Fibroblast of the aortic adventitia (primary cell): ENCODE measurements around the gene GREB1. TPM values are rescaled to one million over a fixed set of nuclear protein-coding genes. Genes with fewer than 3 reads are reported as not detected.

Experiments used
- DNase-seq: peaks from one replicate; pipeline ENCODE4 v3.0.0-alpha.2; 2010; ENCODE audit warnings: low read depth
- H3K4me3 ChIP-seq: 2 replicates; pipeline ENCODE4 v1.5.1; 2011; ENCODE audit warnings: low read depth, mild to moderate bottlenecking, control low read depth, low read length, moderate library complexity
- total RNA-seq: library from RNA; depleted of rRNA; stranded (reverse); fragments of >200 nt; gene quantifications from 2 replicates; pipeline ENCODE4 v1.2.3, GENCODE V29; 2012; ENCODE audit warnings: low replicate concordance
- TF ChIP-seq, protein P1 (sequence below): IDR thresholded peaks from 2 replicates; pipeline ENCODE4 v1.5.1; 2011; ENCODE audit warnings: mild to moderate bottlenecking, low read length, control low read depth, inconsistent platforms; ENCODE audit not compliant: insufficient read depth

The GREB1 gene
- total RNA-seq, 1 donor = under 0.01 TPM

DNA sequence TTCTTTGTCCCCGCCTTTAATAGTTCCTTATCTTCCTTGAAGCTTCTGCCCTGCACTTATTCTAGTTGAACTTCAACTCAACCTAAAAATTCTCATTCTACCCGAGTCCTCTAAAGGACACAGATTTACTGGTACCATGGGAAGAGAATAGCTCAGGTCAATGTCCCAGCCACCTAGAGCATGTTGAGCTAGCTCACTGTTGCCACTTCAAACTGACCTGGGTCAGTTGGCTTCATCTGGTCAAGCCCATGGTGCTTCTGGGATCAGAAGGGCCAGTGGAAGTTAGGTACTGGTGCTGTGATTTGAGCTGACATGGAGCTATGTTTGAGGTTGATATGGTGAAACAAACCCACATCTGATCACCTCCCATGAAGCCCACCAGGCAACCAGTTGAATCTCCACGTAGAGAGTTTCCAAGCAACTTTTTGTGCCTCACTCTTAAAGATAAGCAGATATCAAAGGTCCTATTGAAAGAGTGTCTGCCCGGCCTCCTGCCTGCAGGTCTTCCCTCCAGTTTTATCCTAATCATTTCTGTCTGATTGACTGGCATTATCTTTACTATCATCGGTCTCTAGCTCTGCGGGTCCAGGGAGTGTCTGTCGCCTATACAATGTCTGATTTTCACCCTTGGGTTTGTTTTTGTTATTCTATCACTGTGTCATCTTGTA lies 17.2 kb downstream of the GREB1 start:
- TF ChIP-seq, protein P1, sequence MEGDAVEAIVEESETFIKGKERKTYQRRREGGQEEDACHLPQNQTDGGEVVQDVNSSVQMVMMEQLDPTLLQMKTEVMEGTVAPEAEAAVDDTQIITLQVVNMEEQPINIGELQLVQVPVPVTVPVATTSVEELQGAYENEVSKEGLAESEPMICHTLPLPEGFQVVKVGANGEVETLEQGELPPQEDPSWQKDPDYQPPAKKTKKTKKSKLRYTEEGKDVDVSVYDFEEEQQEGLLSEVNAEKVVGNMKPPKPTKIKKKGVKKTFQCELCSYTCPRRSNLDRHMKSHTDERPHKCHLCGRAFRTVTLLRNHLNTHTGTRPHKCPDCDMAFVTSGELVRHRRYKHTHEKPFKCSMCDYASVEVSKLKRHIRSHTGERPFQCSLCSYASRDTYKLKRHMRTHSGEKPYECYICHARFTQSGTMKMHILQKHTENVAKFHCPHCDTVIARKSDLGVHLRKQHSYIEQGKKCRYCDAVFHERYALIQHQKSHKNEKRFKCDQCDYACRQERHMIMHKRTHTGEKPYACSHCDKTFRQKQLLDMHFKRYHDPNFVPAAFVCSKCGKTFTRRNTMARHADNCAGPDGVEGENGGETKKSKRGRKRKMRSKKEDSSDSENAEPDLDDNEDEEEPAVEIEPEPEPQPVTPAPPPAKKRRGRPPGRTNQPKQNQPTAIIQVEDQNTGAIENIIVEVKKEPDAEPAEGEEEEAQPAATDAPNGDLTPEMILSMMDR = no peak
- no peak for DNase-seq
- no peak overlapping the region for H3K4me3 ChIP-seq

DNA sequence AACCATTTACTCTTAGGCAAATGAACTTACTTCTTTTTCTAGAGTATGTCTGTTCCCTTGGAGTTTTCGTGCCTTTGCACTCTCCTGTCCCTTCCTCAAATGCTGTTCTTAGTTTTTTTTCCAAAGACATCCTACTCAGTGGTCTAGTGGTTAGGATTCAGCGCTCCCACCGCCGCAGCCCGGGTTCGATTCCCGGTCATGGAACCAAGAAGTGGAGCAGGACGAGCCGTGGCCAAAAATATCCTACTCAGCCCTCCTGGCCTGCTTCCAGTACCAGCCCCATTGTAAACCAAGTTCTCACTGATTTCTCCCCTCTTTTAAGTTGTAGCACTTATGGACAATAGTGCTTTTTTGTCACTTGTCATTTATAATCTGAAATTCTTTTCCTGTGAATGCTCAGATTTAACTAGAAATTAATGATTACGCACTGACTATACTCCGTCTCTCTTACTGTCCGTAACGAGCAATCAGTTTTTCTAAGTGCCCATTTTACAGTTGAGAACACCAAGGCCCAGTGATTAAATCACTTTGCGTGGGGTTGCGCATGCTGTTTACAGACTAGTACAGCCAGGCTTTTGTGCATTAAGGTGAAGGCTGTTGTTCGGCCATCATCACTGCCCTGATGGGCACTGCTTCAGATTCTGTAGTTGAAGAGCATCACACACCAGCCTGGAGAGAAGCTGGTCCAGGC lies 17.9 kb downstream of the GREB1 start:
- TF ChIP-seq, protein P1 = no peak
- no peak for DNase-seq
- H3K4me3 ChIP-seq = no peak overlapping the region

DNA sequence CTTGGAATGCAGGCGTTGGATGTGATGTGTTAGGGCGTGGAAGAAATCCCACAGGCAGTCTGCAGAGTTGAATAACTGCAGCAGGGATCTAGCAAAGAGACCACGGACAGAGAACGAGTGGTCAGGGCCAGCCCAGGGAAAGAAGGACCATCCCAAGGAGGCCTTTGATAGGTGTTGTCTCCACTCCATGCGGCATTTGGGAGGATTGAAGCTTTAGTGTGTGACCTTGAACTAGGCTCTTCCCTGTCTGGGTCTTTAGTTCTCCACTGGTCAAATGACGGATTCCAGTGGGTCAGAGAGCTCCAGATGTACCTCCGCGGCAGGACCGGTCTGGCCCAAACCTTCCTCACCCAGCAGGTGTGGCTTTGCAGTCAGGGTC lies 18.4 kb downstream of the GREB1 start:
- H3K4me3 ChIP-seq = no peak overlapping the region
- TF ChIP-seq, protein P1 = no peak
- no peak for DNase-seq

DNA sequence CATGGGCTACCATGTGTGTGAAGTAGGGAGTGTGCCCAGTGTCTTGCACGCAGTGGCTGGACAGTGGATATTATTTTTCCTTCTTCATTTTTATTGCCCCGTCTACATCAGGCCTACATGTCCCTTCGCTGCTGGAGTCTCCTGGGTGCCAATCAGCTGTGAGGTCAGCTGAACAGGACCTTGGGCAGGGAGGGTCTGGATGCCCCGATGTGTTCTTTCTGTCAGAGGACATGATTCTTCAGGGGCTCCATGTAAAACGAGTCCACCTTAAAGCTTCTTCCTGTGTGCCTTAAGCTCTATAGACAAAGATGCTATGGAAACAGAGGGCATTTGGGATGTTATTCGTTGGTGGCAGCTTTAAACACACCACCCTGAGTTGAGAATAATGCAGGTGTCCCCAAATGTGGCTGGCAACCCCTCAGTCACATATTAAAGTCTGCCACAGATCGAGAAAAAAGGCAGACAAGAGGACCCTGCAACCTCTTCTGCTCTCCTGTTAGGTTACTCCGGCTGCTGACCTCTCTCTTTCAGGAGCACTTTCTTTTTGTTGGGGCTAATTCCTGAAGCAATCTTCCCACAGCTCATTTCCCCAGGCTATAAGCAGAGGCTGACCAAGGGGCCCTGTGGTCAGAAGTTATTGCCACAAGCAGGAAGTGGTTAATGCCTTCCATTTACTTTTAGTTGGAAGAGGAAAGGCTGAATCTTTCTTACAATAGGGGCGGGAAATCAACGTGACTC lies 20.0 kb downstream of the GREB1 start:
- TF ChIP-seq, protein P1 = no peak
- no peak overlapping the region for H3K4me3 ChIP-seq
- DNase-seq = no peak

DNA sequence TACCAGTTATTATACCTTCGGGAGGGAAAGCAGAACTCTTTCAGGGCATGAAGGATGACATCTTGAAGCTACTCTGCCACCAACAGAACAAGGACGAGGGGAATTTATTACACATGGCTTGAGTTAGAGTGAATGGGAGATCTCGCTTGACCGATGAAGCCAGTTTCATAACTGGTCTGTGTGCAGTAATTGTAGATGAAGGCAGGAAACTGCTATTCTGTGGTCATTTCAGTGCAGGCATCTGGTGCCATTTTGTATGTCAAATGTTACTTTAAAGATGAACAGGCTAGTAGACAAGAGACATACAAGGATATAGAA lies 20.5 kb downstream of the GREB1 start:
- TF ChIP-seq, protein P1 = no peak
- no peak for DNase-seq
- no peak overlapping the region for H3K4me3 ChIP-seq

DNA sequence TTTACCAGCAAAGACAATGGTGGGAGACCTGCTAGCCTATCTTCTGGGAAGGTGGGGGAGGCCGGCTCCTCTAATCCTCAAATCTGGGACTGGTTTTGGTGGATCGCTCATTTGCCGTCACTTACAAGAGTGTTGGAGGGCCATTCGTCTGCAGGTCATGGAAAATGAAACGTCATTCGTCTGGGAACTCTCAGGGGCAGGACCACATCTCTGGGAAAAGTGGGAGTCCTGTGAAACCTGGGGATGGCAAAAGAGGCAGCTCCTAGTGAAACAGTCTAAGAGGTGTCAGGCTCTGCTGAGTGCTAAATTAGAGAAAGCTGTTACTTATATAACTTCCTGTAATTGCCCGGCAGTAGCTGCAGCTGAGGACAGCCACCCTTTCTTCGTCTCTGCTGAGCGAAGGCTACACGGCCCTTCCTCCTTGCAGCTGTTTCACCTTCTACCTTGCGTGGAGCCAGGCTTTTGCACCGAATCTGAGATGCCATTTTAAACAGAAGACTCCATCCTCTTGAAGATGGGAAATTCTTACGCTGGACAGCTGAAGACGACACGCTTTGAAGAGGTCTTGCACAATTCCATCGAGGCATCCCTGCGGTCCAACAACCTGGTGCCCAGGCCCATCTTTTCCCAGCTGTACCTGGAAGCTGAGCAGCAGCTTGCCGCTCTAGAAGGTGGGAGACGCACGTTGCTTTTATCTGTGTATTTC lies 22.4 kb downstream of the GREB1 start:
- TF ChIP-seq, protein P1 = no peak
- DNase-seq = no peak
- H3K4me3 ChIP-seq = no peak overlapping the region
